Activated CD4-positive, alpha-beta T cell treated with anti-CD3 and anti-CD28 coated beads, Interleukin-2, amount 50 U/mL, for 1 hour (primary cell): ENCODE measurements around the gene IGF2BP3.
"Not testable (repeated sequence)": the region's sequence is repeated elsewhere in the genome, so short reads cannot be mapped to it uniquely, and the experiment has no call there.

Experiments
- DNase-seq: peaks from one replicate; pipeline ENCODE4 v3.0.0-alpha.2; 2020

IGF2BP3 gene

GRCh38 chr7:23337374-23337773 lies 132.9 kb downstream of the IGF2BP3 start:
- no peak for DNase-seq

GRCh38 chr7:23336799-23337283 lies 133.4 kb downstream of the IGF2BP3 start:
- no peak for DNase-seq

- DNase-seq, result no peak
Measured at GRCh38 chr7:23336086-23336485, 134.2 kb downstream of the IGF2BP3 start.

- no peak for DNase-seq
Measured at GRCh38 chr7:23335621-23336020, 134.7 kb downstream of the IGF2BP3 start.

- no peak for DNase-seq
Measured at GRCh38 chr7:23335136-23335535, 135.2 kb downstream of the IGF2BP3 start.

GRCh38 chr7:23334482-23335056 lies 135.7 kb downstream of the IGF2BP3 start:
- DNase-seq, result no peak

GRCh38 chr7:23333671-23334246 lies 136.5 kb downstream of the IGF2BP3 start:
- DNase-seq, result no peak

GRCh38 chr7:23332910-23333612 lies 137.2 kb downstream of the IGF2BP3 start:
- no peak for DNase-seq

GRCh38 chr7:23332193-23332592 lies 138.1 kb downstream of the IGF2BP3 start:
- DNase-seq, result no peak

GRCh38 chr7:23331132-23331531 lies 139.2 kb downstream of the IGF2BP3 start:
- DNase-seq, result no peak

GRCh38 chr7:23315366-23315765 lies 154.9 kb downstream of the IGF2BP3 start:
- DNase-seq, result no peak

- DNase-seq, result not testable (repeated sequence)
Measured at GRCh38 chr7:23312141-23312540, 158.2 kb downstream of the IGF2BP3 start.

GRCh38 chr7:23308754-23309153 lies 161.5 kb downstream of the IGF2BP3 start:
- DNase-seq, result no peak

GRCh38 chr7:23306936-23307521 lies 163.3 kb downstream of the IGF2BP3 start:
- DNase-seq, result no peak

GRCh38 chr7:23299770-23300300 lies 170.5 kb downstream of the IGF2BP3 start:
- DNase-seq, result no peak

- DNase-seq, result peak; percentile 97
Measured at GRCh38 chr7:23298885-23299769, 171.2 kb downstream of the IGF2BP3 start, which contains the start of gene MALSU1. MALSU1 (plus strand) TSS chr7:23299339; CDS start chr7:23299353, 14 bp downstream.

- DNase-seq, result no peak
Measured at GRCh38 chr7:23298141-23298881, 172.0 kb downstream of the IGF2BP3 start.

- DNase-seq, result no peak
Measured at GRCh38 chr7:23295401-23295697, 174.9 kb downstream of the IGF2BP3 start.

- DNase-seq, result no peak
Measured at GRCh38 chr7:23294549-23295400, 175.5 kb downstream of the IGF2BP3 start.

- DNase-seq, result no peak
Measured at GRCh38 chr7:23293500-23294073, 176.7 kb downstream of the IGF2BP3 start.

GRCh38 chr7:23292623-23293022 lies 177.7 kb downstream of the IGF2BP3 start:
- DNase-seq, result no peak
